Stimulated activated CD4-positive, alpha-beta T cell treated with anti-CD3 and anti-CD28 coated beads, Interleukin-1b, Interleukin-23, amount 100 ng/mL, for 24 hours (primary cell): ENCODE measurements around the gene MTMR3.
"Not testable (repeated sequence)": the region's sequence is repeated elsewhere in the genome, so short reads cannot be mapped to it uniquely, and the experiment has no call there.

Experiments used
- DNase-seq, 4 experiments: peaks; one replicate each; pipeline ENCODE4 v3.0.0-alpha.2; 2020; ENCODE audit warnings: low read depth in 4 of 4, low spot score in 1 of 4

Gene MTMR3

GRCh38 chr22:29883045-29883774 lies at the start of gene MTMR3:
TSS of gene MTMR3 (plus strand) at chr22:29883174. CDS start at chr22:29971060, 87,886 bp downstream.
- DNase-seq = peak; percentile 87 to 93 (median 88)

DNA sequence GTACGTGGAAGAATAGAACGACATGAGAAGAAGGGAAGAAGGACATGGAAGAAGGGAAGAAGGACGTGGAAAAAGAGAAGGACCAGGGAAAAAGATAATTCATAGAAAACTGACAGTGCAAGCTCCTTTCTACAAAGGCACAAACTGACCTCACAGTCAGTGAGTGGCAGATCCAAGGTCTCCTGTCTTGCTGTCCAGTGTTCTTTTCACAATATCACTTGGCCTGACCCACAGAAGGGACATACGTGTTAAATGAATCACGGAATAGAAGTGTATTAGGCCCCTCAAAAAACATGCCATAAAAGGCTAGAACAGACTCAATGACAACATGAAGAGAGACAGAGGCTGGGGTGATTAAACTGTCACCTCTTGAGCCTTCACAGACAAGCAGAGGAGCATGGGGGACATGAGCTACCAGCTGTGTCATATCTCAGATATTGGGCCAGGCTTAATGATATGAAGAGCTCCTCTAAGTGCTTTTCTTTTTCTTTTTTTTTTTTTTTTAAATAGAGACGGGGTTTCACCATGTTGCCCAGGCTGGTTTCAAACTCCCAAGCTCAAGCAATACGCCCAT lies 49.5 kb upstream of the MTMR3 start:
- DNase-seq = no peak

- no peak for DNase-seq
Observed at GRCh38 chr22:29834046-29834445, 48.9 kb upstream of the MTMR3 start.

DNA sequence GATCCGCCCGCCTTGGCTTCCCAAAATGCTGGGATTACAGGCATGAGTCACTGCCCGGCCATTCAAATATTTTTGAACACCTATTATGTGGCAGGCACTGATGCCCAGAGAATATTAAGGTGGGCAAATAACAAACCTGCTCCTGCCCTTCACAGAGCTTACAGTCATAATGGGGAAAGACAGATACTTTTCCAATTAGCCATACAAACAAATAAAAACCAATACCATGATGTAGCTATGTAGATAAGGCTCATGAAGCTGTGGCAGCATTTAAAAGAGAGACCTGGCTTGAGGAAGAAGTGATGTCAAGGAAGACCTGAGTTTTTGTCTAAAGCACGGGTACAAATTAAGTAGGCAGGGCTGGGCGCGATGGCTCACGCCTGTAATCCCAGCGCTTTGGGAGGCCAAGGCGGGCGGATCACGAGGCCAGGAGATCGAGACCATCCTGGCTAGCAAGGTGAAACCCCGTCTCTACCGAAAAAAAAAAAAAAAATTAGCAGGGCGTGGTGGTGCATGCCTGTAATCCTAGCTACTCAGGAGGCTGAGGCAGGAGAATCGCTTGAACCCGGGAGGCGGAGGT lies 46.1 kb upstream of the MTMR3 start:
- not testable (repeated sequence) for DNase-seq

GRCh38 chr22:29837741-29838598 lies 45.0 kb upstream of the MTMR3 start, which contains the start of gene ASCC2:
TSS of gene ASCC2 (minus strand) at chr22:29838274. CDS start at chr22:29832325, 5,949 bp downstream.
- DNase-seq = peak; percentile 97 to 100 (median 99)

- DNase-seq = no peak
Observed at GRCh38 chr22:29838599-29838956, 44.4 kb upstream of the MTMR3 start.

DNA sequence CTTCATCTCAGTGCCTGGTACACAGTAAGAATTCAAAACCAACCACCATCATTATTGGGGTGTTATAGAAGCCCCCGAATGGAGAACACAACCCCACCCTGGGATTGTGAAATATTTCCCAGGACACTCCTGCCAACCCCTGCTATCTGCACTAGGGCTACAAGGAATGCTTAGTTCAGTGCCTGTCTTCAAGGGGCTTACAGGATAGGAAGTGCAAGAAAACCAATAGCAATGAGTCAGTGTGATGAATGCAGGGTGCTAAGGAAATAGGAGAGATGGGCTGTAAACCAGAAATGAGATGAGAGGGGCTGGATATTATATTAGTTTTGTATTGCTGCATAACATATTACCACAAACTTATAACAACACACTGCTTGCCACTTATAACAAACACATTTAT lies 43.9 kb upstream of the MTMR3 start:
- no peak for DNase-seq

- no peak for DNase-seq
Observed at GRCh38 chr22:29840498-29840897, 42.5 kb upstream of the MTMR3 start.

DNA sequence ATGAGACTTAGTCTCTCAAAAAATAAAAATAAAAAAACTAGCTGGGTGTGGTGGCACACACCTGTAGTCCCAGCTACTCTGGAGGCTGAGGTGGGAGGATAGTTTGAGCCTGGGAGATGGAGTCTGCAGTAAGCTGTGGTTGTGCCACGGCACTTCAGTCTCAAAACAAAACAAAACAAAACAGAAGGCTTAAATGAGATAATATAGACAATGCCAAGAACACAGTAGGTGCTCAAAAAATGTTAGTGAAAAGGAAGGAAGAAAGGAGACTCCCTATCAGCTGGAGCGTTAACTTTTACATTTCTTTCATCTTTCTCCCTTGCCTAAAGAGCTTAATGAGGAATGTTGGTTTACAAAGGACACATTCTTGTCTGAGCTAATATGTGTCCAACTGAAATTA lies 40.8 kb upstream of the MTMR3 start:
- no peak for DNase-seq

- no peak for DNase-seq
Observed at GRCh38 chr22:29842740-29843139, 40.2 kb upstream of the MTMR3 start.

GRCh38 chr22:29846290-29846689 lies 36.7 kb upstream of the MTMR3 start:
- no peak for DNase-seq

- no peak for DNase-seq
Observed at GRCh38 chr22:29848111-29848510, 34.9 kb upstream of the MTMR3 start.

- DNase-seq = no peak
Observed at GRCh38 chr22:29854432-29854831, 28.5 kb upstream of the MTMR3 start.

DNA sequence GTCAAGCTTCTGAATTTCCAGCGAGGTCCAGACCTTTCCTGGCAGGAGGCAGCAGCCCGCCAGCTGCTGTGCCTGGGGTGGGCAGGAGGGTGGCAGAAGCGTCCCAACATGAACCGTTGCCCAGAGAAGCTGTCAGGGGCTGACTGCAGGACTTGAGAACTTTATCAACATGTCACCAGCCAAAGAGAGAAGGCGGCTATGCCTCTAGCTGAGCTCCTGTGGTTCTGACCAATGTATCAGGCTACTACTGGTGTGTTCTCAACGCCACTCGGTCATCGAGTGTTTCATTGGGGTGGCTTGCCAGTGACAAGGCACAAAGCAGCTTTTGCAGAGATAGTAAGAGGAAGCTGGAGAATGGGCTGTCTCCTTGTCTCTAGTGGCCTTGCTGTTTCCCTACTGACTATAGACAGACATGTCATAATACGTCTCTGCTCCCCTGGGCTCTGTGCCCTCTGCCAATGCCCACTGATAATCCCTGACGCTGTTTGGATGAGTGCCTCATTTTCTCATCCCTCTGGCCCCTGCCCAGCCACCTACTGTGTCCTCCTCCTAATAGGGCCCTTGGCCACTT lies 27.3 kb upstream of the MTMR3 start:
- DNase-seq = no peak

DNA sequence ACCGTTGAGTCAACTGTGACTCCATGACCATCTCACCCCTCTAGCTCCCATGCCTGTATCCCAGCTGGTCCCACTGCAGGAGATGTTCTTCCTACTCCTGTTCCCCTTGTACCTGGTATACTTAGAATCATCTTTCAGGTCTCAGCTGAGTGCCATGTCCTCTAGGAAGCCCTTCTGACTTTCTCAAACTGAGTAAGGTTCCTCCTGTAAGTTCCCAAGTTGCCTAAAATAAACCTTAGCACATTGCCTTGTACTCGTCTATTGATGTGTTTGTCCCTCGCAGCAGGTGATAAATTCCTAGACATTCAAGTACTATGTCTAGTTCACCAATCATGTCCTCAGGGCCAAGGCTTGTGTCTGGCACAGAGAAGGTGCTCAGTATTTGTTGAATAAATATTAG lies 26.5 kb upstream of the MTMR3 start:
- DNase-seq = no peak

DNA sequence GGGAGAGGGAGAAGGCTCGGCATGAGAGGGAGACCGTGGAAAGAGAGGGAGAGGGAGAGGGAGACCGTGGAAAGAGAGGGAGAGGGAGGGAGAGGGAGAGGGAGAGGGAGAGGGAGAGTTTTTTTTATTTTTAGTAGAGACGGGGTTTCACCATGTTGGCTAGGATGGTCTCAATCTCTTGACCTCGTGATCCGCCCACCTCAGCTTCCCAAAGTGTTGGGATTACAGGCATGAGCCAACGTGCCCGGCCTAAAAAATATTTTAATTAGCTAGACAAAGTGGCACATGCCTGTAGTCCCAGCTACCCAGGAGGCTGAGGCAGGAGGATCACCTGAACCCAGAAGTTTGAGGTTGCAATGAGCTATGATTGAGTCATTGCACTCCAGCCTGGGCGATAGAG lies 23.9 kb upstream of the MTMR3 start:
- not testable (repeated sequence) for DNase-seq

DNA sequence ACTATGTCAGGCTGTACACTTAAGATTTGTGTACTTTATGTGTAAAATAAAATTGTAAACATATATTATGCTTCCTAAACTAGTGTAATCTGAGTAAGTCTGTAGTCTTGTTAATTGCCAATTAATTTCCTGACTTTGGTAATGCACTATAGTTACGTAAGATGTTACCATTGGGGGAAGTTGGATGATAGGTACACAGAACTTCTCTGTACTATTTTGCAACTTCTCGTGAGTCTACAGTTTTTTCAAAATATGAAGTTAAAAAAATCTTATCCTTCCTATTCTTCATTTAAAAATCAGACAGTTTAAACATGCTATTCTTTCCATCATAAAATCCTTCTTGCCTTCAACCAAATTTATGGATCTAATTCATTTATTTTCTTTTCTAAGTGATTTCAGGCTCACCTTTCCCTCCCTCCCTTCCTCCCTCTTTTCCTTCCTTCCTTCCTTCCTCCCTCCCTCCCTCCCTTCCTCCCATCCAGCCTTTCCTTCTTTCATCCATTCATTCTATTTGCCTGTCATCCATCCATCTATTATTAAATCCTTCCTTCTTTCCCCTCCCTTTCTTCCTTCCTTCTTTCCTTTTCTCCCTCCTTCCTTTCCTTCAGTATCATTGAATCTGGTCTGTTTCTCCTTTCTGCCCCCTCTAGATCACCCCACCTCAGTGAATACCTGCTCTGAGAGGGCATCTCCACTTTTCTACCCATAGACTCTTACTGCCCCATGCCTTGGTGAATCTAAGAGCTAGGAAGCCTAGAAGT lies 22.8 kb upstream of the MTMR3 start:
- DNase-seq = no peak

DNA sequence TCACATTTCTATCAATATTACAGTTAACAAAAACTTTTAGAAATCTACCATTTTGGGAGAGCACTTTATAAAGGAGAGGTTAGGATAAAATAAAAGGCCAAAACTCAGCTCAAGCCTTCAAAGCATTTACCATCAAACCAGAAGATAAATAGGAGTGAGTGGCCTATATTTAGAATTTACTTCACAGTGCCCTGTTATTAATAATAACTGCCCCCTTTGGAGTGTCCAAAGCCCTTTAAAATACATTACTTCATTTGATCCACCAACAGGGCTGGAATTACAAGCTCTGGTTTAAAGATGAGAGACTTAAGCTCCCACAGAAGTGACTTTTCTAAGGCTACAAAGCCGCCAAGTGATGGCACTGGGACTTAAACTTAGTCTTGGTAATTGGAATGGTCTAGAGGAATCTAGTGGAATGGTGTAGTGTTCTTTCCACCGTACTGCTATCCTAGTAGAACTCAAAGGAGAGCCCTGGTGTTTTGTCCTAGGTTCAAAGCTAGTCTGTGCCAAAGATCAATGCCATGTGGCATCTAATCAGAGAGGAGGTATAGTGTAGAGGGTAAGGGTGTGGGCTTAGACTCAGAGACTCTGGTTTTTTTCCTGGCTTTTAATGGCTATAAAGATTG lies 21.2 kb upstream of the MTMR3 start:
- DNase-seq = no peak

DNA sequence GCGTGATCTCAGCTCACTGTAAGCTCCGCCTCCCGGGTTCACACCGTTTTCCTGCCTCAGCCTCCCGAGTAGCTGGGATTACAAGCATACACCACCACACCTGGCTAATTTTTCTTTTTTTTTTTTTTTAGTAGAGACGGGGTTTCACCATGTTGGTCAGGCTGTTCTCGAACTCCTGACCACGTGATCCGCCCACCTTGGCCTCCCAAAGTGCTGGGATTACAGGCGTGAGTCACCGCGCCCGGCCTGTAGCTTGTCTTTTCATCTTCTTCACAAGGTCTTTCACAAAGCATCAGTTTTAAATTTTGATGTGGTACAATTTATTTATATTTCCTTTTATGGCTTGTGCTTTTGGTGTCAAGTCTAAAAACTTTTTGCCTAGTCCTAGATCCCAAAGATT lies 17.4 kb upstream of the MTMR3 start:
- not testable (repeated sequence) for DNase-seq

GRCh38 chr22:29867260-29867659 lies 15.7 kb upstream of the MTMR3 start:
- DNase-seq = no peak
